OCI-M2 (cell line): ENCODE measurements around the gene ENTPD8.
A peak's percentile ranks its signal among the peaks of the same experiment; 100 is the strongest.

Experiments
- DNase-seq: peaks from one replicate; lab custom pipeline; 2025; ENCODE audit not compliant: unreplicated experiment; lab: John Stamatoyannopoulos, UW

The ENTPD8 gene

GRCh38 chr9:137449081-137449844 is 8.1 kb upstream of the ENTPD8 start:
- DNase-seq, result no peak

- DNase-seq, result no peak
Observed at GRCh38 chr9:137448602-137448962, 7.4 kb upstream of the ENTPD8 start.

GRCh38 chr9:137447722-137448601 is 6.8 kb upstream of the ENTPD8 start:
- DNase-seq, result no peak

GRCh38 chr9:137446851-137447471 is 5.8 kb upstream of the ENTPD8 start:
- no peak for DNase-seq

GRCh38 chr9:137445930-137446431 is 4.8 kb upstream of the ENTPD8 start:
- DNase-seq, result no peak

- DNase-seq, result peak; percentile 17
Observed at GRCh38 chr9:137445275-137445807, 4.2 kb upstream of the ENTPD8 start.

- DNase-seq, result no peak
Observed at GRCh38 chr9:137444106-137444790, 3.1 kb upstream of the ENTPD8 start.

- DNase-seq, result no peak
Observed at GRCh38 chr9:137441935-137442321, 771 bp upstream of the ENTPD8 start.

- no peak for DNase-seq
Observed at GRCh38 chr9:137439158-137439714, 1.9 kb downstream of the ENTPD8 start.

GRCh38 chr9:137438591-137439157 is 2.5 kb downstream of the ENTPD8 start:
- no peak for DNase-seq

GRCh38 chr9:137437691-137438590 is 3.2 kb downstream of the ENTPD8 start:
- no peak for DNase-seq

GRCh38 chr9:137436761-137437600 is 4.2 kb downstream of the ENTPD8 start:
- DNase-seq, result no peak

- DNase-seq, result no peak
Observed at GRCh38 chr9:137435980-137436760, 5.0 kb downstream of the ENTPD8 start.

GRCh38 chr9:137435381-137435891 is 5.7 kb downstream of the ENTPD8 start:
- no peak for DNase-seq

GRCh38 chr9:137434498-137435380 is 6.4 kb downstream of the ENTPD8 start:
- DNase-seq, result no peak

GRCh38 chr9:137433916-137434431 is 7.2 kb downstream of the ENTPD8 start:
- DNase-seq, result no peak
